SK-N-SH (cell line): ENCODE results near the gene GRAMD2A. TPM values are rescaled to one million over a fixed set of nuclear protein-coding genes. Genes with fewer than 3 reads are reported as not detected.

ENCODE experiments used
- CTCF ChIA-PET: fragments of 300-600, 350-600 bp; formaldehyde crosslinking; extraction: SDS; loops from one replicate; lab custom pipeline; 2021; lab: Yijun Ruan, JAX
- POLR2A ChIA-PET: fragments of 350-600 bp; sonication (Branson Sonifier 250); formaldehyde crosslinking; extraction: SDS; loops from one replicate; lab custom pipeline; 2020; ENCODE audit warnings: antibody characterized with exemption, inconsistent platforms; lab: Yijun Ruan, JAX
- DNase-seq: peaks from one replicate; pipeline ENCODE4 v3.0.0; 2012
- H2AFZ ChIP-seq: fragments of 200-600 bp; sonication (generic); 2 replicates; pipeline ENCODE4 v1.8.1; 2016; ENCODE audit warnings: antibody characterized with exemption, mild to moderate bottlenecking, low read depth
- H3F3A ChIP-seq: fragments of 200-600 bp; sonication (generic); replicated peaks from 2 replicates; pipeline ENCODE3; 2016; ENCODE audit warnings: antibody characterized with exemption, mild to moderate bottlenecking; ENCODE audit not compliant: insufficient read depth
- H3K27ac ChIP-seq, 2 experiments: fragments of 200-500 bp in 1 of 2; fragments of 200-600 bp in 1 of 2; sonication (Bioruptor generic) in 1 of 2; sonication (generic), shearing (Covaris generic) in 1 of 2; 2 replicates each; pipeline versions ENCODE4 v1.5.1 to v1.6.1; 2014 to 2016; ENCODE audit warnings: low read depth in 2 of 2, inconsistent platforms in 1 of 2, low read length in 1 of 2, mild to moderate bottlenecking in 1 of 2, mixed read lengths in 1 of 2
- H3K27me3 ChIP-seq: fragments of 200-600 bp; sonication (generic), shearing (Covaris generic); 2 replicates; pipeline ENCODE4 v1.6.1; 2016; ENCODE audit warnings: mixed run types; ENCODE audit not compliant: insufficient read depth
- H3K36me3 ChIP-seq, 2 experiments: fragments of 200-500 bp in 1 of 2; fragments of 200-600 bp in 1 of 2; sonication (Bioruptor generic) in 1 of 2; sonication (generic) in 1 of 2; replicated peaks in 1 of 2; 2 replicates each; pipeline versions ENCODE3 to v1.5.1; 2014 to 2016; ENCODE audit warnings: low read length in 1 of 2, mild to moderate bottlenecking in 1 of 2; ENCODE audit not compliant: insufficient read depth in 2 of 2, control insufficient read depth in 1 of 2
- H3K4me1 ChIP-seq, 2 experiments: fragments of 200-500 bp in 1 of 2; fragments of 200-600 bp in 1 of 2; sonication (Bioruptor generic) in 1 of 2; sonication (generic), shearing (Covaris generic) in 1 of 2; 2 replicates each; pipeline versions ENCODE4 v1.5.1 to v1.6.1; 2014 to 2016; ENCODE audit warnings: low read depth in 1 of 2, low read length in 1 of 2, mixed run types in 1 of 2; ENCODE audit not compliant: insufficient read depth in 2 of 2, control insufficient read depth in 1 of 2
- H3K4me2 ChIP-seq: fragments of 200-600 bp; sonication (generic), shearing (Covaris generic); 2 replicates; pipeline ENCODE4 v1.6.1; 2017; ENCODE audit warnings: mixed run types
- H3K4me3 ChIP-seq, 2 experiments: fragments of 200-500 bp in 1 of 2; fragments of 200-600 bp in 1 of 2; sonication (Bioruptor generic) in 1 of 2; sonication (generic), shearing (Covaris generic) in 1 of 2; 2 replicates each; pipeline versions ENCODE4 v1.5.1 to v1.8.1; 2014 to 2016; ENCODE audit warnings: low read depth in 2 of 2, inconsistent platforms in 1 of 2, low read length in 1 of 2, mild to moderate bottlenecking in 1 of 2, mixed read lengths in 1 of 2, moderate library complexity in 1 of 2
- H3K79me2 ChIP-seq: fragments of 200-600 bp; sonication (generic); 2 replicates; pipeline ENCODE4 v1.8.1; 2017; ENCODE audit warnings: mild to moderate bottlenecking; ENCODE audit not compliant: insufficient read depth
- H3K9ac ChIP-seq: fragments of 200-600 bp; sonication (generic); 2 replicates; pipeline ENCODE4 v1.6.1; 2017; ENCODE audit warnings: mixed run types
- H3K9me2 ChIP-seq: fragments of 200-600 bp; sonication (generic); 2 replicates; pipeline ENCODE4 v1.6.1; 2017; ENCODE audit warnings: mixed run types
- H3K9me3 ChIP-seq: fragments of 200-600 bp; sonication (generic); 2 replicates; pipeline ENCODE4 v1.6.1; 2017; ENCODE audit warnings: mixed run types, mild to moderate bottlenecking, moderate library complexity
- H4K20me1 ChIP-seq: fragments of 200-600 bp; sonication (generic); 2 replicates; pipeline ENCODE4 v1.6.1; 2017; ENCODE audit warnings: mild to moderate bottlenecking, mixed run types; ENCODE audit not compliant: insufficient read depth
- IRF3 ChIP-seq: fragments of 150-350 bp; IDR thresholded peaks from 2 replicates; pipeline ENCODE4 v1.6.1; 2016; ENCODE audit warnings: mild to moderate bottlenecking, low read depth, low read length
- PBX3 ChIP-seq: IDR thresholded peaks from 2 replicates; pipeline ENCODE4; 2012
- POLR2AphosphoS5 ChIP-seq: IDR thresholded peaks from 2 replicates; pipeline ENCODE4 v1.6.1; 2012; ENCODE audit warnings: low read depth, low read length
- RXRA ChIP-seq: IDR thresholded peaks from 2 replicates; pipeline ENCODE4 v1.4.0; 2012; ENCODE audit warnings: low read depth, mild to moderate bottlenecking, borderline replicate concordance
- TAF1 ChIP-seq: IDR thresholded peaks from 2 replicates; pipeline ENCODE4 v1.6.1; 2012; ENCODE audit warnings: low read depth, mild to moderate bottlenecking, low read length, moderate library complexity, borderline replicate concordance
- TCF12 ChIP-seq: IDR thresholded peaks from 2 replicates; pipeline ENCODE4 v1.4.0; 2012
- TEAD4 ChIP-seq: IDR thresholded peaks from 2 replicates; pipeline ENCODE4 v1.4.0; 2012; ENCODE audit warnings: mild to moderate bottlenecking, borderline replicate concordance; ENCODE audit not compliant: insufficient read depth
- USF2 ChIP-seq: fragments of 150-350 bp; IDR thresholded peaks from 2 replicates; pipeline ENCODE4 v1.6.1; 2017; ENCODE audit warnings: antibody characterized with exemption, low read length, low read depth, borderline replicate concordance
- WGBS: methylation state at CpG from one replicate; pipeline ENCODE4 v1.1.6; 2017; ENCODE audit warnings: low lambda C conversion rate; 5-methylcytosine and 5-hydroxymethylcytosine counted together
- polyA plus RNA-seq, 3 experiments: library from polyadenylated mRNA; depleted of rRNA; stranded (reverse); fragments of >200 nt; gene quantifications; 2 replicates each; pipeline ENCODE4 v1.2.3, GENCODE V29; 2012

GRAMD2A gene
- polyA plus RNA-seq, 1 of the 3 experiments (the other 2 are of a cell fraction), result 0.10 TPM

- H3K4me1 ChIP-seq, result peaks cover 0 to 2% of the 10 kb centered on the region in 2 experiments; a peak in 1 of 4 replicates
- CTCF ChIA-PET, result interaction anchor here (1.2 to 1.5 kb wide), 2 partner anchors 19 to 335 kb away, joined by 3 to 6 read pairs; no protein-coding TSS in a partner anchor
- DNase-seq, result no peak
- no peaks in the 10 kb centered on the region for H3K36me3 ChIP-seq
- no peak overlapping the region for H3K4me3 ChIP-seq
- H2AFZ ChIP-seq, result no peak overlapping the region
- no peaks in the 10 kb centered on the region for H3K9me3 ChIP-seq
- no peaks in the 10 kb centered on the region for H3K79me2 ChIP-seq
- no peaks in the 10 kb centered on the region for H3K27me3 ChIP-seq
- no peaks in the 10 kb centered on the region for H4K20me1 ChIP-seq
- H3K9ac ChIP-seq, result no peak overlapping the region
- H3K4me2 ChIP-seq, result no peak overlapping the region
- no peaks in the 10 kb centered on the region for H3K9me2 ChIP-seq
- TF ChIP-seq PBX3, result no peak
- H3K27ac ChIP-seq, result no peak overlapping the region
- POLR2A ChIA-PET, result no interaction called here
- 84% methylated on average over 4 of the region's 4 CpGs for WGBS
- H3F3A ChIP-seq, result no peaks in the 10 kb centered on the region
These were observed 61.2 kb downstream of the GRAMD2A start for GRCh38 chr15:72136170-72137051.

- no peaks in the 10 kb centered on the region for H3K9me2 ChIP-seq
- no peak for DNase-seq
- H3K4me3 ChIP-seq, result no peak overlapping the region
- no peak overlapping the region for H3K9ac ChIP-seq
- POLR2A ChIA-PET, result no interaction called here
- H3K79me2 ChIP-seq, result no peaks in the 10 kb centered on the region
- H3K4me2 ChIP-seq, result no peak overlapping the region
- H3F3A ChIP-seq, result no peaks in the 10 kb centered on the region
- no peak for TF ChIP-seq TEAD4
- TF ChIP-seq POLR2AphosphoS5, result no peak
- TF ChIP-seq IRF3, result no peak
- TF ChIP-seq TCF12, result no peak
- TF ChIP-seq TAF1, result no peak
- no peak for TF ChIP-seq USF2
- no peak for TF ChIP-seq RXRA
- no peaks in the 10 kb centered on the region for H3K4me1 ChIP-seq
- CTCF ChIA-PET, result interaction anchor here (1.2 to 1.5 kb wide), 2 partner anchors 20 to 334 kb away, joined by 3 to 6 read pairs; no protein-coding TSS in a partner anchor
- no peak overlapping the region for H2AFZ ChIP-seq
- no peaks in the 10 kb centered on the region for H3K27me3 ChIP-seq
- no peak overlapping the region for H3K27ac ChIP-seq
- no peaks in the 10 kb centered on the region for H3K9me3 ChIP-seq
- 55% methylated on average over 2 of the region's 2 CpGs for WGBS
- no peaks in the 10 kb centered on the region for H3K36me3 ChIP-seq
- H4K20me1 ChIP-seq, result no peaks in the 10 kb centered on the region
These were observed 61.9 kb downstream of the GRAMD2A start for GRCh38 chr15:72135719-72136118.
